GM18867 (cell line): ENCODE data around the gene SMYD3.

Source experiments
- ATAC-seq: cut with Tn5 transposase; IDR thresholded peaks from one replicate; pipeline ENCODE4 v1.9.1; 2021; ENCODE audit warnings: mild to moderate bottlenecking, moderate library complexity; ENCODE audit not compliant: unreplicated experiment

The SMYD3 gene

DNA sequence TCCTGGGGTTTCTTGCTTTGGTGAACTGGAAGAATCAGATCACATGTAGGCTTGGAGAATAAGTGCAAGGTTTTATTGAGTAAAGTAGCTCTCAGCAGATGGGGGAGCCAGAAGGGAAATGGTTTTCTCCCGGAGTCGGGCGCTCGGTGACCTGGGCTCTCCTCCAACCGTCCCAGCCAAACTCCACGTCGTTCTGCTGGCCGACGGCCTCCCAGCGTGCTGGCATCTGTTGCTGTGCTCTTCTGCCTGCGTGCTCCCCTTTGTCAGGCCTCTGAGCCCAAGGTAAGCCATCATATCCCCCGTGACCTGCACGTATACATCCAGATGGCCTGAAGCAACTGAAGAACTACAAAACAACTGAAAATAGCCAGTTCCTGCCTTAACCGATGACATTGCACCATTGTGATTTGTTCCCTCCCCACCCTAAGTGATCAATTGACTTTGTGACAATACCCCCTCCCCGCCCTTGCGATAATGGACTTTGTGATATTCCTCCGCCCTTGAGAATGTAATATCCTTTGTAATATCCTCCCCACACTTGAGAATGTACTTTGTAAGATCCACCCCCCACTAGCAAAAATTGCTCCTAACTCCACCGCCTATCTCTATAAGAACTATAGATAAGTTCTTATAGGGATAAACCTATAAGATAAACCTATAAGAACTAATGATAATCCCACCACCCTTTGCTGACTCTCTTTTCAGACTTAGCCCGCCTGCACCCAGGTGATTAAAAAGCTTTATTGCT is 88.3 kb downstream of the SMYD3 start:
- no peak for ATAC-seq

DNA sequence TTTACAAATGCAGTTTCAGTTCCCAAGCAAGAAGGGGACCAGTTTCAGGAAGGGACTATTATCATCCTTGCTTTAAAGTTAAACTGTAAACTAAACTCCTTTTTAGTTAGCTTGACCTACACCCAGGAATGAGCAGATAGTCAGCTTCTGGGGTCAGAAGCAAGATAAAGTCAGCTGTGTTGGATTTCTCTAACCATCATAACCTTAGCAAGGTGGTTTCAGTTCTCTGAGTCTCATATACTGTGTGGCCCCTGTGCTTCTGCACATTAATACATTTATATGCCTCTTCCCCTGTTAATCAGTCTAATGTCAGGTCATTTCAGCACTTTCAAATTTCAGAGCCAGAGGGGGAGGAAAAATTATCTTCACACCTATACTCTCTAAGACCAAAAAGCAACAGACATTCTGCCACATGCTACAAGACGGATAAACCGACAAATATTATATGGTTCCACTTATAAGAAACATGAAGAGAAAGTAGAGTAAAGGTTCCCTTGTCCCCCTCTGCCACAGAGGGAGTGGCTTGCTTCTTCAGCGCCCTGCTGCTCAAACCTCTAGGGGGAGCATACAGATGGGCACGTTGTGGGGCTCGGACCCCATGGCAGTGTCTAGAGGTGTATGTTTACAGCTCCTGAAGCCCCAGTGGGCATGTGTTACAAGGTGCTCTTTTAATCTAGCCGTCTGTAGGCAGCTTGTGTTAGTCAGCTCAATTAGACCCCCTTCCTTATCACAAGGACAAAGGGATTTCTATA is 89.1 kb downstream of the SMYD3 start:
- ATAC-seq: no peak

DNA sequence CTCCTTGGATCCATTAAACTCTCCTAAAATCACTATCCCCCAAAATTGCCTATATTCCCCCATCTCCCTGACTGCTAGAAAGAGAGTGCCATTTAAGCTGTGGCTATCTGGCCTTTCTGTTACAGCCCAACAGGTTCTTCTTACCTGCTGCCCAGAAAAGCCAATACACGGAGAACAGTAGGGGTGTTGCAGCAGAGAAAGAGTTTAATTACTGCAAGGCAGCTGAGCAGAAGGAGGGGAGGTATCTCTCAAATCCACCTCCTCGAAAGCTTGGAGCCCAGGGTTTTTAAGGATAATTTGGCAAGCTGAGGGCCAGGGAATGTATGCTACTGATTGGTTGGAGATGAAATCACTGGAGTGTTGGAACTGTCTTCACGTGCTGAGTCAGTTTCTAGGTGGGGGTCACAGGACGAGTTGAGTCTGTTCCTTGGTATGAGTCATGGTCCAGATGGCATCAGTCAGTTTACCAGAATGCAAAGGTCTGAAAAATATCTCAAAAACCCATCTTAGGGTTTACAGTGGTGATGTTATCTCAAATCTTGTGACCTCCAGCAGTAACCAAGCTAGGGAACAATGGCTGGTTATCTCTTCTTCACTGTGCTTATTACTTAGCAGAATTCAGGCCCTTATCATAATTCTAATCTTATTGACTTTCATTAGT is 89.8 kb downstream of the SMYD3 start:
- no peak for ATAC-seq

DNA sequence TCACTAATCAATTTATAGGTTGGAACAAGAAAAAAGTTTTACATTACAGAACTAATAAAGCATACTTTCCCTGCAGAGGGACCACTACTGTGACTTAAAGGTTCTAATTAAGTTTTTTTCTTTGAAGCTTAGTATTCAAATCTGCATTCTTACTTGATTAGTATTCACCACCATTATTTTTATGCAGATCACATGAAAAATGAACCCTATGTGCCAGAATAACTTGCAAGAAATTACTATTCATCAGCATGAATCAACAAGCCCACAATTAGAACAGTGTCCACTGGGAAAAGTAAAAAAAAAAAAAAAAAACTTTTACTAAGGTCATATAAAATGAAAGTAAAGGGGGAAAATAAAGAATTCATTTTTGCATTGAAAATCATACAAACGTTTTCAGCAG is 90.8 kb downstream of the SMYD3 start:
- ATAC-seq: no peak

DNA sequence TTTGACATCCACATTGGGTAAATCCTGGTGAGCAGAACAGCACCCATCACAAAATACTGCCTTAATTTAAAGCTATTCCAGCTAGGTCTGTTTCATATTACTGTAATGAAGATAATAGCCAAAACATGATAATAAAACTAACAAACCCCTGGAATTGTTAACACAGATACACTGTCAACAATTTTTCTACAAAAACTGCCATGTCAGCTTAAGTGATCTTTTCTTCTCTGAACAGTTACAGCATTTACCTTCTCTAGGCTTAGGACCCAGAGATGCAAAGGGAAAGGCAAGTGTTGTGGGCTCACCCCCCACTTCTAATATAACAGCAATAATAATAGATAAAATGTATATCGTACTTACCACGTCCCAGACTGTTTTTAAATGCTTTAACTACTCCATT is 92.1 kb downstream of the SMYD3 start:
- no peak for ATAC-seq

DNA sequence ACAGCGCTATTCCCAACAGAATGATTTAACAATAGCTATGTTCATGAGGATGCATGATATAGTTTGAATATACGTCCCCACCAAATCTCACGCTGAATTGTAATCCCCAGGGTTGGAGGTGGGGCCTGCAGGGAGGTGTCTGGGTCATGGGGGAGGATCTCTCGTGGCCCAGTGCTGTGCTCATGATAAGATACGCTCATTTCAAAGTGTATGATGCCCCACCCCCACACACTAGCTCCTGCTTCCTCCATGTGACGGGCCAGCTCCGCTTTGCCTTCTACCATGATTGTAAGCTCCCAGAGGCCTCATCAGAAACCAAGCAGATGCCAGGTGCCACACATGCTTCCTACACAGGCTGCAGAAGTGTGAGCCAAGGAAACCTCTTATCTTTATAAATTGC is 93.6 kb downstream of the SMYD3 start:
- no peak for ATAC-seq

DNA sequence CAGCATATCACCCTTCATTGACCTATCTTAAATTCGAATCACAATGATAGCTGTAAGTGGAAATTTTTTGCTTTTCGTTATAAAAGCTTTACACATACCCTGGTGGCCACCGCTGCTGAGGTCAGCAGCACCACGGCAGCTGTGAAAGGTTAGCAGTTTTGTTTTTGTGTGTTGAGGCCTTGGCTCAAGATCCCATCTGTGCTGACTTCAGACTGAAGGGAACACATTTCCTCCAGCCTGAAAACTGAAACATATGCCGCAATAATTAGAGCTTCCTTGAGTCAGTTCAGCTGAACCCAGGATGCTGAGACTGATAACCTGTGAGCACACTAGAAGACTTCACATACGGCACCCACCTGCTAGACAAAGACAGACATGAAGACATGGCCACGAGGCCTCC is 103.0 kb downstream of the SMYD3 start:
- ATAC-seq: no peak

DNA sequence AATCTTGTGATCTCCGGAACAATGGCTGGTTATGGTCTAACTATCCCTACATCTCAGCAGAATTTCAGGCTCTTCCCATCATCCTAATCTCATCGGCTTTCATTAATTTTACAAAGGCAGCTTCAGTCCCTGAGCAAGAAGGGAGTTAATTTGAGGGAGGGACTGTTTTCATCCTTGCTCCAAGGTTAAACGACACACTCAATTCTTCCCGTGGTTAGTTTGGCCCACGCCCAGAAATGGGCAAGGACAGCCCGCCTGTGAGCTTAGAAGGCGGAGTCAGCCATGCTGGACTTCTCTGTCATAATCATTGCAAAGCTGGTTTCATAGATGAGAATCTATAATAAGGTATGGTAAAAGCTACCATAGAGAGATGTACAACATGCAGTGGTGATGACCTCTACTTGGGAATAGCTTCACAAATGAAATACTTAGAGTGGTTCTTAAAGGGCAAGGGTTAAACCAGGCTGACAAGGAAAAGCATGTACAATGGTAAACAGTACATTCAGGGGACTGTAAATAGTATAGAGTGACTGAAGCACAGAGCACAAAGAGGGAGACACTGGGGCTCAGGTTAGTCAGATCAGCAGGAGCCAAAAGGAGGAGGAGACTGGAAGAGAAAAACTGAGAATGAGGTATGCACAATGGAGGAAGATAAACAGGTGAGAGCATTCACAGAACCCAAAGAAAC is 108.8 kb downstream of the SMYD3 start:
- ATAC-seq: no peak

DNA sequence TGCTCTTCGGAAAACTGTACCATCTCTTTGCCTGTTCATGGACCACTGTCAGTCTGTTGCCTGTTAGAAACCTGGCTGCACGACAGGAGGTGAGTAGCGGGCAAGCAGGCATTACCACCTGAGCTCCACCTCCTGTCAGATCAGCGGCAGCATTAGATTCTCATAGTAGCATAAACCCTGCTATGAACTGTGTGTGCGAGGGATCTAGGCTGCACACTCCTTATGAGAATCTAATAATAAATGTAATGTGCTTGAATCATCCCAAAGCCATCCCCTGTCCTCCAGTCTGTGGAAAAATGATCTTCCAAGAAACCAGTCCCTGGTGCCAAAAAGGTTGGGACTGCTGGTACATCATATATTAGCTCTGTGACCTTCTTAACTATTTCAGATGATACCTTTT is 110.0 kb downstream of the SMYD3 start:
- ATAC-seq: no peak

DNA sequence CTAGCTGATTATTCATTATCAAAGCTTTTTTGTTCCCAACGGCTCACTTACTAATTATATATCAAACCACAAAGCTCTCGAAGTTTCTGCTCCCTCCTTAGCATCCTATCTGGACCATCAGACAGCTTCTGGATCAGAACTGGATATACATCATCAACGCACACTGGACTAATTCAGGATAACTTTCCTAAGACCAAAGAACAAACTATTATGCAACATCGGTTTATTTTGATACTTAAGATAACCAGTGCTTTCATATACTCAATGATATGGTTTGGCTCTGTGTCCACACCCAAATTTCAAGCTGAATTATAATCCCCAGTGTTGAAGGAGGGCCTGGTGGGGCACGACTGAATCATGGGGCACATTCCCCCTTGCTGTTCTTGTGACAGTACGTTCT is 110.8 kb downstream of the SMYD3 start:
- ATAC-seq: no peak

DNA sequence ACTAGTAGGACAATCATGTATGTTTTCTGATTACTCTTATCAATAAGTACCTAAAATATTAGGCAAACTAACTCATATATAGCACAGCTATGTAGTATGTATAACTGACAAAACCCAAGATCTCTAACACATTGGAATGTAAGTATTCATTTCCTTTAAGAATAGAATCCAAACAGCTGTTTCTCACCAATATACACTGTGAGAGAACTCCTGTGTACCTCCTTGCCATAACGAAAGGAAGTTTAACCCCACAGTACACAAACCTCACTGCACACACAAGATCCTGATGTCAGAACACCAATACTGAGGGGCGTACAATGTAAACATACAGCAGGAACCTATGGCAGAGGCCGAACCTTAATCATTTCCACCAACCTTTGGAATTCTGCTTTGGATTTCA is 113.0 kb downstream of the SMYD3 start:
- ATAC-seq: no peak

DNA sequence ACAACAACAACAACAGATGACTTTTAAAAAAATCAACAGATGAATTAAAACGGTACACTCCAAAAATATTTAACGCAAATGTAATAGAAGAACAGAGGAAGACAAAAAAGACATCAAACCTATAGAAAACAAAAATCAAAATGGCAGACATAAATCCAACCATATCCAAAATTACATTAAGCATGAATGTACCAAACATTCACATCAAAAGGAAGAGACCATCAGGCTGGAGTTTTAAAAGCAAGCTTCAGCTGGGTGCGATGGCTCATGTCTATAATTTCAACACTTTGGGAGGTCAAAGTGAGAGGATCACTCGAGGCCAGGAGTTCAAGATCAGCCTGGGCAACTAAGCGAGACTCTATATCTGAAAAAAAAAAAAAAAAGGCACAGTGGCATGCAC is 116.2 kb downstream of the SMYD3 start:
- no peak for ATAC-seq

DNA sequence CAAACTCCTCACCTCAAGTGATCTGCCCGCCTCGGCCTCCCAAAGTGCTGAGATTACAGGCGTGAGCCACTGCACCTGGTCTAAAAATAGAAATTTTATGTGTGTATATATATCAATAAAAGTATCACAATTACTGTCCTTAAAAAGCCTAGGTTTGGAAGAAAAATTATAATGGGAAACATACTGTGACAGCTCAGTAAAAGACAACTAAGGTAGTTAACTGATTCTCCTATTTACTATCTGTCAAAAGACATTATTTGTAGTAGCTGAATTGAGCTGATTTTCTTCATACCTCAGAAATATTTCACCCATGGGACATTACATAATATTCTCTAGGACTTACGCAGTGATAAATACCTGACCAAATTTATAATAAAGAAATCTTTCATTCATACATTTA is 122.5 kb downstream of the SMYD3 start:
- ATAC-seq: no peak

DNA sequence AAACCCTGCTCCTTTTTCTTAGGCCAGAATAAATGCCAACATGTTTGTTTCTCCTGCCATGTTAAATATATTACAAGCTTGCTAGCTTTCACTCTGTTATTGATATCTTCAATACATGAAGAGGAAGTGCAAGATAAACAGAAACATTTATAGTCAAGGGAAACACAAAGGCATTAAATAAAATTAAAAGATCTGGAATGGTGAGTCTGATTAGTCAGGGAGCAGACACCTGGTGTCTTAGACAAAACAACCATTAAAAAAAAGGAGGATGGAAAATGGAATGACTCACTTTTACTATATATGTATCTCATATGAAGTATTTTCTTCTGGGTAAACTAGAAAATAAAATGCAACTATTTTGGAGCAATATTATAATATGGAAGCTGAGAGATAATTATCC is 123.3 kb downstream of the SMYD3 start:
- no peak for ATAC-seq

DNA sequence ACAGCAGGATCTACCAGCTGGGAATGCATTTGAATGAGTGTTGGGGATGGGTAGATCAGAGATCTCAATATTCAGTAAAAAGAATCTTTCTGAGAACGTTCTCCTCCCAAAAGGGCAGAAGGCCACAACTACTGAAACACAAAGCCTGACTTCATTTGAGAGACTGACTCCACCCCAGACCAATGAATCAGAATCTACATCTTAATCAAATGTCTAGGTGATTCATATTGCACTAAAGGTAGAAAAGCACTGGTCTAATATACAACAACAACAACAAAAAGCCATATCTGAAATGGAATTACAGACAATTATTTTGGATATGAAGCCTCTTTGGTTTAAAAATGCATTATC is 123.9 kb downstream of the SMYD3 start:
- no peak for ATAC-seq

DNA sequence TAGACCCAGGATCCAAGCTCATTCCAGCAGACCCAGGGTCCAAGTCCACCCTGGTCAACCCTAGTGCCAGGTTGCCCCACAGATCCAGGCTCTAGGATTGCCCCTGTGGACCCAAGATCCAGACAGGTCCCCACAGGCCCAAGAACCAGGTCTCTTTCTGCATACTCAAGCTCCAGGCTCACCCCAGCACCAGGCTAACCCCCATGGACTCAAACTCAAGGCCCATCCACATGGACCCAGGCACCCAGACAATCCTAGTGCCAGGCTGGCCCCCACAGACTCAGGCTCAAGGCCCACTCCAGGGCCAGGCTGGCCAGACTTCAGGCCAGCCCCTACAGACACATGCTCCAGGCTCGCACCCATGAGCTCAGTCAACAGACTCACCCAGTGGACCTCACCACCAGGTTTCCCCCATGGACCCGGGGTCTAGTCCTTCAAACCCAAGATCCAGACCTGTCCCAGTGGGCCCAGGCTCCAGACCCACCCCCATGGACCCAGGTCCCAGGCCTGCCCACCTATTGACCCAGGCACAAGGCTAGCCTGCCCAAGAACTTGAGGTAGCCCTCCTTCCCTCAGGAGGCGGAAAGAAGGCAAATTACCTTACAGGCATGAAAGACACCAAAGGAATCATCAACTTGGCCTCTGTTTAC is 124.4 kb downstream of the SMYD3 start:
- no peak for ATAC-seq

DNA sequence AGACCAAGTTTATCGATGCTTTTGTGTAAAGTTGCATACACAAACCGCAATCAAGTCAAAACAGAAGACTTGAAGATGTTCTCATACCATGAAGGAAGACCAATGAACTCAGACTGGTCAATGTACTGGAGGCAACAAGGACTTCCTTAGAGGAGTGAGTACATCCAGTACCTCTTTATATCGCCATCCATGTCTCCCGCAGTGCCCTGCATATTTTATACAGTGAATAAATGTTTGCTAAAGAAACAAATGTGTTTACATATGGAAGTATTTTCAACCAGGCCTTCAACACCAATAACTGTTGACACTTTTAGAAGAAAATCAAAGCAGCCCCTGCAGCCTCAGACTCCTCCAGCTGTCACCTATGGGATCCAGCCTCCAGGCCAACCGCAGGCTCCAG is 125.6 kb downstream of the SMYD3 start:
- no peak for ATAC-seq

DNA sequence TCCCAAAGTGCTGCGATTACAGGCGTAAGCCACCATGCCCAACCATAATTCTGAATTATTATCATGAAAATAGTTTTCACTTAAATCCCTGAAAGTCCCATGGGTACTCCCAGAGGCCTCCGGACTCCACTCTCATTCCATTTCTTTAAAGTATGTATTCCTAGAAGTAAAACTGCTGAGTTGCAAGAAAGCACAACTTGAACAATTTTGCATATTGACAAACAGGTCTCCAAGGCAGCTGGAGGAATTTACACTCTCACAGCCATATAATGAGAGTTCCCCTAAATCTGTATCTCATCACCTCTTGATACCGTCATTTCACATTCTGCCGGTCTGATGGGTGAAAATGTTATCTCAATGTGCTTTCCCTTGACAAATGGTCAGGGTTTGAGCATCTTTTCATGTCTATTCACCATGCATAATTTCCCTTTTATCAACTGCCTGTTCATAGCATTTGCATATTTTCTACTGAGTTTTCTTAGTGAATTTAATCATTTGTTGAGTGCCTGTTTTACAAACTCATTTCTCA is 129.4 kb downstream of the SMYD3 start:
- no peak for ATAC-seq

DNA sequence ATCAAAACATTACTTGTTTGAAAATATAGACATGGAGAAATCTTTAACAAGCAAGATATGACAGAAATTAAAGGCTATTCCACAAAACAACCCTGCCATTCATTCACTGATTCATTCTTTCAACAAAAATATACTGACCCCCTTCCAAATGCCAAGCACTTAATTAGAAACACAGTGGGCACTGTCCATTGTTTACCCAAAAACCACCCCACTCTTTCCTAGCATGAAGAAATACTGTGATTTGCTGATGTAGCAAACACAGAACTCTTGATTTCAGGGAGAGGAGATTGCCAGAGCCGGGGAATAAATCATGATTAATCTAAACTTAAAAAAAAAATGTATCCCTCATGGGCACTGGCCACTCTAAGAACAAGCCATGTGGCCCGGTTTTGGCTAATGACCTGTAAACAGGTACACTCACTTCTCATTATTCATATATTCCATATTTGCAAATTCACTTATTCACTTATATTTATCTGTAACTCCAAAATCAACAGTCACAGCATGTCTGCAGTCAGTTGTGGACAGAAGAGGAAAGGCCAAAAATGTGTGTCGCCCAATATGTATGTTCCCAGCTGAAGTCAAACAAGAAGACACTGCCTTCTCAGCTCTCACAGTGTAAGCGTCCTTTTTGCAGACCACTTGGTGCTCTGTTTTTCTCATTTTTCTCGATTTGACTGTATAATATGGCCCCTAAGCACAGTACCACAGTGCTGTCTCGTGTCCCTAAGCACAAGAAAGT is 133.1 kb downstream of the SMYD3 start:
- no peak for ATAC-seq

DNA sequence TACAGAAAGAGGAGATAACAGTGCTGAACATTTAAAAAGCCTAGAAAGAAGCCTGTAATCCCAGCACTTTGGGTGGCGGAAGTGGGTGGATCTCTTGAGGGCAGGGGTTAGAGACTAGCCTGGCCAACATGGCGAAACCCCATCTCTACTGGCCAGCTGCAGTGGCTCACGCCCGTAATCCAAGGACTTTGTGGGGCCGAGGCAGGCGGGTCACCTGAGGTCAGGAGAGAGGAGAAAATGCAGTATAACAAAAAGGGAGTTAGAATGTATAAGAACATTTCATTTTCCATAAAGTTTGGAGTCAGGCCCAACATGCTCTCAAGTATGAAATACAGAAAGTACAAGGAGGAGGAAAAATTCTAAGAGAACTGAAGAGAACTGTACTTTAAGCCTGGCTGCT is 134.5 kb downstream of the SMYD3 start:
- ATAC-seq: no peak
